Stimulated activated CD4-positive, alpha-beta T cell treated with anti-CD3 and anti-CD28 coated beads, Interleukin-15, amount 100 ng/mL, for 48 hours (primary cell): ENCODE measurements around the gene APOO.

ENCODE experiments used
- DNase-seq, 2 donors: peaks; one replicate each; pipeline ENCODE4 v3.0.0-alpha.2; 2020; ENCODE audit warnings: low read depth in 2 of 2

The APOO gene

DNA sequence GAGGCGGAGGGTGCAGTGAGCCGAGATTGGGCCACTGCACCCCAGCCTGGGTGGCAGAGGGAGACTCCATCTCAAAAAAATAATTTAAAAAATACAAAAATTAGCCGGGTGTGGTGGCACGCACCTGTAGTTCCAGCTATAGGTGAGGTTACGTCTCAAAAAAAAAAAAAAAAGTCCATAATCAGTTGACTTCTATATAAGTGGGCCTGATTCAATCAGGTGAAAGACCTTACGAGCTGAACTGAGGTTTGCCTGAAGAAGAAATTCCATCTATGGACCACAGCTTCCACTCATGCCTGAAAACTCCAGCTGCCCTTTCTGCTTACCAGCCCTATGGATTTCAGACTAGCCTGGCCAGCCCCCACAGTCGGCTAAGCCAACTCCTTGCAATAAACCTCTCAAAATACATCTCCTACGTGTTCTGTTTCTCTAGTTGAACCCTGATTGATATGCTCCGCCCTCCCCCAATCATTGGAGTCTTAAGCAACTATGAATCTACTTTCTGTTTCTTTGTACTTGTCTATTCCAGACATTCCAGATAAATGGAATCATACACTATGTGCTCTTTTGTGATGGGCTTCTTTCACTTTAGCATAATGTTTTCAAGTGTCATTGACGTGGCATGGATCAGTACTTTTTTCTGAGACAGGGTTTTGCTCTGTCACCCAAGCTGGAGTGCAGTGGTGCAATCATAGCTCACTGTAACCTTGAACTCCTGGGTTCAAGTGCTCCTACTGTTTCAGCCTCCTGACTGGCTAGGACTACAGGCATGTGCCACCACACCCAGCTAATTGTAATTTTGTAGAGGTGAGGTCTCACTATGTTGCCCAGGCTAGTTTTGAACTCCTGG is 88.1 kb downstream of the APOO start:
- no peak for DNase-seq

DNA sequence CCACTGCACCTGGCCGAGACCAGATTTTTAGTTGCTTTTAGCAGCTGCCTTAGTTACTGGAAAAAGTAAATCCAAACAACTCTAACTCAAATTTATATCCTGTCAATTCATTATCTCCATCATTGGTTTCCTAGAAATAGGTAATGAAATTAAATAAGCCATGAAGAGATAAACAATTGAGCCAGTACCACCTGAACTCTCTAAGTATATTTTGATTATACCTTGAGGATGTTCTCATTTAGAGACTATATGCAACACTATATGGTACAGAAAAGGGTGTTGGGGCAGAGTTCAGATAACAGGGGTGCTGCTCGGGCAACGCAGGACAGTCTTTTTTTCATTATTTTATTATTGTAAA is 89.8 kb downstream of the APOO start:
- DNase-seq: no peak

DNA sequence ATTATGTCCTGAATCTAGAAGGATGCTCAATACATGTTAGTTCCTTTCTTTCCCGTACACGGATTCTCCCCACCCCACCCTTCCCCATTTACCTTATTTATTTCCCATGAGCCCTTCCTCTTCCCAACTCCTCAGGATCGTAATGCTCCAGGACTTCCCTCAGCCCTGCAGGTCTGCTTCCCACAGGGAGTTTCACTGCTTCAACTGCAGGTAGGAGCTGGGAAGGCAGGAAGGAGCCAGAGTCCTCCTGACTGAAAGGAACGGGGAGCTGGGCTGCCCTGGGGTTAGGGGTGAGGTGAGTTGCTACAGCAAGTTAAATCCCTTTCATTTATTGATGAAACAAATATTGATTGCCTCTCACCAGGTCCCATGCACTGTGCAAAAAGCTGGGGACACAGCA is 91.6 kb downstream of the APOO start:
- no peak for DNase-seq

DNA sequence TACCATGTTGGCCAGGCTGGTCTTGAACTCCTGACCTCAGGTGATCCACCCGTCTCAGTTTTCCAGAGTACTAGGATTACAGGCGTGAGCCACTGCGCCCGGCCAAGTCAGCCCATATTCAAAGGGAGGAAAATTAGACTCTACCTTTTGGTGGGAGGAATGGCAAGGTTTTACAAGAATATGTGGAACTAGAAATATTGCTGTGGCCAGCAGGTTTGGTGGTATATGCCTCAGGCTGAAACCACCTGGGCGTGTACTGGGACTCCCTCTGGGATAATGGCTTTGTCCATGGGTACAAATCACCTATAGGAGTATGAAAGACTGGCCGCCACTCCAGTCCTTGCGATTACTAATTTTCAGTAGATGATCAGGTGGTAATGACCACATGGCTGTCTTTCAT is 92.4 kb downstream of the APOO start:
- no peak for DNase-seq

- DNase-seq: no peak
Observed at GRCh38 chrX:23813808-23814207, 93.9 kb downstream of the APOO start.

- no peak for DNase-seq
Observed at GRCh38 chrX:23811656-23812055, 96.1 kb downstream of the APOO start.

DNA sequence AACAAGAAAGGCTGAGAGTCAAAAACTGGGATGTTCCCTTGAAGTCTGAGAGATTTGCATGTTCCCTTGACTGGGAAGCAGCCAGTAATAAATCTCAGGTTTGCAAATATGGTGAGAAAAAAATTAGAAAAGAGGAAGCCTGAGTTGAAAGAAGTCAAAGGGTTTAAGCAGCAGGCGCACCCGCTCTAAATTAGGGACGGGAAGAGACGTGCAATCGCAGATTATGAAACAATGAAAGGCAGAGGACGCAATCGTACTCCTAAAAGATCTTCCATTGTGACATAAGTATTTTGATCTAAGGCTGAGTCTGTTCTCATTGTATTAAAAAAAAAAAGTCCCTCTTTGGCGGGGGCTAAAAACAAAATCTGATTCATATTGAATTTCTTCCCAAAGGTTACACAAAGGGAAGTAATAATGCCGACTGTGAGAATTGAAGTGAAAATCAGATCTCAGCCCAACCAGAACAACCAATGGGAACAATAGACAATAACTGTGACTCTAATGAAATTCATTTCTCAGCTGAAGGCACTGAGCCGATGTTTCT is 96.6 kb downstream of the APOO start:
- DNase-seq: no peak

GRCh38 chrX:23810279-23810678 is 97.5 kb downstream of the APOO start:
- DNase-seq: no peak

DNA sequence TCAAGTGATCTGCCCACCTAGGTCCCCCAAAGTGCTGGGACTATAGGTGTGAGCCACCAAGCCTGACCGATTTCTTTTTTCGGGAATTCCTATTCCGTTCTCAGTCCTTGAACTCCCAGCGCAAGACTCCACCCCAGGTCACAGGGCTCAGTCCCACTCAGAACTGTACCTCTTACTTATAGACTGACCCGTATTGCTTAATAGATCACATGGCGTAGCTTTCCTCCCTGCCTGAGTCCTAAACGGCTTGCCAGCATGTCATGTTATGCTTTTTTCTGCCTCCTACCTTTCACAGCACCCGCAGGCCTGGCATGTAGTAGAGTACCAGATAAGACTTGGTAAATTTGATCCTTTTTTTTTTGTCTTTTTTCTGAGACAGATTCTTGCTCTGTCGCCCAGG is 102.3 kb downstream of the APOO start:
- no peak for DNase-seq

- no peak for DNase-seq
Observed at GRCh38 chrX:23804578-23804977, 103.2 kb downstream of the APOO start.

DNA sequence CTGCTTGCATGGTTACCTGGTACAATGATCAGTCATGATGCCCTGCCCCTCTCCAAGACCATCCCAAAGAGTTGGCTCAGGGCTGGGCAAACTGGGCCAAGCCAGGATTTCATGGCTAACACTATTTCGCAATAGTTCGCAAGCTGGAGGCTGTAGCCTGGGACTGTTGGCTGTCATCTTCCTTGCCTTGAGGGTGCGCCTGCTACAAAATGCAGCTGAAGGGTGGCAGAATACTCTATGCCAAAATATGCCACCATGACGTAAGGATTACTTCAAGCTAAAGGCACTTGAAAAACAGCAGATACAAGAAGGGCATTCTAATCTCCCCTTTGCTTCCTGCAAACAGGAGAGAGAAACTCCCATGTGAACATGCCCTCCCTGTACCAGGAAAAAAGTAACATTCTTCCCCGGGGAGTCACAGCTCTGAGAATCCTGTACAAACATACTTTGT is 103.8 kb downstream of the APOO start:
- DNase-seq: no peak

- DNase-seq: no peak
Observed at GRCh38 chrX:23802431-23802830, 105.3 kb downstream of the APOO start.

GRCh38 chrX:23799469-23800065 is 108.2 kb downstream of the APOO start:
- no peak for DNase-seq

- DNase-seq: no peak
Observed at GRCh38 chrX:23797371-23798128, 110.2 kb downstream of the APOO start.

- no peak for DNase-seq
Observed at GRCh38 chrX:23795221-23795620, 112.5 kb downstream of the APOO start.

GRCh38 chrX:23792861-23793553 is 114.7 kb downstream of the APOO start:
- DNase-seq: no peak

GRCh38 chrX:23790155-23790497 is 117.6 kb downstream of the APOO start:
- no peak for DNase-seq

- no peak for DNase-seq
Observed at GRCh38 chrX:23789386-23790154, 118.2 kb downstream of the APOO start.

DNA sequence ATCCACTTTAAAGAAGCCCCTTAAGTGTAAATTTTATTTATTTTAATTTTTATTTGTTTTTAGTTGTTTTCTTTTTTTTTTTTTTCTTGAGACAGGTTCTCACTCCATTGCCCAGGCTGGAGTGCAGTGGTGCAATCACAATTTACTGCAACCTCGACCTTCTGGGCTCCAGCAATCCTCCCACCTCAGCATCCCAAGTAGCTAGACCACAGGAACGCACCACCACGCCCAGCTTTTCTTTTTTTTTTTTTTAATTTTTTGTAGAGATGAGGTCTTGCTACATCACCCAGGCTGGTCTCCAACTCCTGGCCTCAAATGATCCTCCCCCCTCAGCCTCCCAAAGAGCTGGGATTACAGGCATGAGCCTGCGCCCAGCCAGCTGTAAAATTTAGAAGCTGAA is 118.8 kb downstream of the APOO start:
- DNase-seq: no peak

- DNase-seq: no peak
Observed at GRCh38 chrX:23788521-23788920, 119.2 kb downstream of the APOO start.

- DNase-seq: no peak
Observed at GRCh38 chrX:23787745-23788118, 120.0 kb downstream of the APOO start.
